HG02763 (cell line): Measurements from ENCODE around the gene GOLPH3L.
"Not testable (repeated sequence)": the region's sequence is repeated elsewhere in the genome, so short reads cannot be mapped to it uniquely, and the experiment has no call there.

ENCODE experiments used
- ATAC-seq: cut with Tn5 transposase; IDR thresholded peaks from one replicate; pipeline ENCODE4 v1.9.1; 2021; ENCODE audit warnings: mild to moderate bottlenecking, moderate library complexity; ENCODE audit not compliant: unreplicated experiment

Gene GOLPH3L

DNA sequence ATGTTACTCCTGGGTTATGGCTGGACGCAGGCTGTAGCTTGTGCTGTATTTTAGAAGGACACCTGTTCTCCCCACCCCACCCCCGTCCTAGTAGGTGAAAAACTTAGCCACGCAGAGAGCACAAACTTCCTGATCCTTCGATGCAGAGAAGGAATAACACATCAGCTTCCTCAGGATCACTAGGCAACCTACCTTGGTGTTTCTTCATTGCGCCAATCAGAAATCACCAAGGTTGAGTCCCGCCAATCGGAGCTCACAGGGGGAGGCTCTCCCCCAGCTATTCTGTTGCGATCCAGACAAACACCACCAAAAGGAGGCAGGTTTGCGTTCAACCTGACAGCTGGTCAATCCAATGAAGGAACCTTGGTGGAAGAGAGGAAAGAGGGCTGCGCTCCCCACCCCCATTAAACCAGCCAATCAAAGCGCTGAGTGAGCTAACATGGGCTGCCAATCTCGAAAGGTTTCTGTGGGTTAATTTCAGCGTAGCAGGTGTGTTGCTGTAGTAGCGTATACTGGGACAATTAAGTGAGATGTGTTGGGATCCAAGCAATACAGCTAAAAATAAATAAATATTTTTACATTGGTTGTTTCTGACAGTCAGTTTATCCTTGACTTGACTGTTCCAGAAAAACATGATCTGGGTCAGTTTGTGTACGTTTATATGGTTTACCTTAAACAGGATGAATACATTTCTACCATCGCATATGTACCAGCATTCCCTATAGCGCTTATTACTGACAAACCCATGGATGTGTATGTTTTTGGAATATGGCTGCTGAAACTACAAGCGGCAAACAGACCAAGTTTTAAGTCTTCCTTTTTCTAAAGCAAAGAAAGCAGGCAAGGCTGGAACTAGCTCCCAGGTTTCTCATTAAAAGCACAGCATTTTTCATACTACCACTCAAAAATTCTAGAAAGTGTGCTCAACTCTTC lies at the start of gene GOLPH3L:
TSS of gene GOLPH3L (minus strand) at position 160 of the 933 bp plus-strand sequence. CDS start 2,316 bp downstream, outside the sequence.
- peak; percentile 99 for ATAC-seq

DNA sequence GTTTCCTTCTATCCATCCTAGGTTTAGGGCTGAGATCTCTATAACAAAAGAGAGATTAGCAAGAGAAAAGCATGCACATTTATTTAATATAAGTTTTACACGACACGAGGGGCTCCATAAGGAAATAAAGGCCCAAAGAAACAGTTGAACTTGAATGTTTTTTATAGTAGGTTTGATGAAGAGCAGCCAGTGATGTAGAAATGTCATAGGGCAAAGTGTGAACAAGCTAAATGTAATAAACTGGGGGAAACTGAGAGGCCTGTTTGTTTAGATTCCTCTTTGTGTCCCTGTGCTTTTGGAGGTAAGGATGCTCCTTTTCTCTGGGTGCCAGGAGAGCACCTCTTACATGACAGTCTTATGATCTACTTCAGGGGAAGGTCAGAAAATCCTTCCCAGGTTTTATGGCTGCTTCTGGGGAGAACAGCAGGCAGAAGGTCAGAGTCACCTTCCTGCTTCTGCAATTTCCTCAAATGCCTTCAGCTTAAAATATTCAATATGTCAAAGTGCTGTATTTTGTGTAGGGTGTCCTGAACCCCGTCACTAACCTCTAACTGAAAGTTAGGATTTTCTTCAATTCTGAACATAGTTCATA lies 33.3 kb upstream of the GOLPH3L start:
- no peak for ATAC-seq

DNA sequence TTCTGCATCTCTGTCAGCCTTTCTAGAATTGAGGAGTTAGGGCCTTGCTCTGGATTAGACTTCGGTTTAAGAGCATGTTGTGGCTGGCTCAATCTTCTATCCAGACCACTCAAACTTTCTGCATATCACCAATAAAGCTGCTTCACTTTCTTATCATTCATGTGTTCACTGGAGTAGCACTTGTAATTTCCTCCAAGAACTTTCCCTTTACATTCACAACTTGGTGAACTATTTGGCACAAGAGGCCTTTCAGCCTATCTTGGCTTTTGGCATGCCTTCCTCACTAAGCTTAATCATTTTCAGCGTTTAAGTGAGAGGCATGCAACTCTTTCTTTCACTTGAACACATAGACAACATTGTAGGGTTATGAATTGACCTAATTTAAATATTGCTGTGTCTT lies 27.4 kb upstream of the GOLPH3L start:
- no peak for ATAC-seq

DNA sequence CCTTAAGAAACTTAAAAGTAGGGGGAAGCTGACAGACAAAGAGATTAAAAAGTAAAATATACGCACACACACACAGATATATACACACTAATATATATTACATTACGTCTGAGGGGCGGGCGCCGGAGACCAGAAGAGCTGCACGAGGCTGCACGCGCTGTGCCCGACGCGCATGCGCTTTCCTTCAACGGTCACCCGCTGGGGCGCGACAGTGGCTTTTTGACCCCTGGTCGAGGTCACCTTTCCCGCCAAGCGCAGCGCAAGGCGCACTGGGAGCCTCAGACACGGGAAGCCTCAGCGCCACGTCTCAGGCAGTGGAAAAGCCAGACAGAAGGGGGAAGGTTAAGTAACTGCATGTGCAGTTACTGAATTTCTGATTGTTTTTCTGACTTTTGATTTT lies 23.7 kb upstream of the GOLPH3L start, which contains the start of gene HORMAD1:
TSS of gene HORMAD1 (minus strand) at position 193 of the 400 bp plus-strand sequence. CDS start 1,390 bp downstream, outside the sequence.
- no peak for ATAC-seq

DNA sequence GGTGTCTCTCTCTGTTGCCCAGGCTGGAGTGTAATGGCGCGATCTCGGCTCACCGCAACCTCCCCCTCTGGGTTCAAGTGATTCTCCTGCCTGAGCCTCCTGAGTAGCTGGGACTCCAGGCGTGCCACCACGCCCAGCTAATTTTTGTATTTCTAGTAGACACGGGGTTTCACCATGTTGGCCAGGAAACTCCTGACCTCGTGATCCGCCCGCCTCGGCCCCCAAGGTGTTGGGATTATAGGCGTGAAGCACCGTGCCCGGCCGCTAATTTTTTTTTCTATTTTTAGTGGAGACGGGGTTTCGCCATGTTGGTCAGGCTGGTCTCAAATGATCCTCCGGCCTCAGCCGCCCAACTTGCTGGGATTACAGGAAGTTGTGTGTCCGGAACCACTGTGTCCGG lies 23.1 kb upstream of the GOLPH3L start:
- no peak for ATAC-seq

DNA sequence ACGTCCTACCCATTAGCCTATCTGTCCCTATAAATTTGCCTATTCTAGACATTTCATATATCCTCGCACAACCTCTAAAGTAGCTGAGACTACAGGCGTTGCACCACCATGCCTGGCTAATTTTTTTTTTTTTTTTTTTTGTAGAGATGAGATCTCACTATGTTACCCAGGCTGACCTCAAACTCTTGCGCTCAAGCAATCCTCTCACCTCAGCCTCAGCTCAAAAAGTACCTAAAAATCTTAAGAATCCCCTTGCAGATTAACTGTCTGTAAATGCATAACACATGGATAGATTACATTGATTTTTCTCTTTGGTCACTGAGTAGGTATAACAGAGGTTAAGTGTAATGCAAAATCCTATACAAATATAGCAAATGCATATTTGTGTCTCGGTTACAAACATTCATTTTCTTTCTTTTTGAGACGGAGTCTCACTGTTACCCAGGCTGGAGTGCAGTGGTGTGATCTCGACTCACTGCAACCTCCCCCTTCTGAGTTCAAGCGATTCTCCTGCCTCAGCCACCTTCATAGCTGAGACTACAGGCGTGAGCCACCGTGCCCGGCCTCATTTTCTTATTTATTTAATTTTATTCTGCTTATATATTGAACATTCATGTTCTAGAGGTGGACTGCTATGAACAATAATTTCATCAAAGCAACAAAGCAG lies 21.4 kb upstream of the GOLPH3L start:
- ATAC-seq = no peak

DNA sequence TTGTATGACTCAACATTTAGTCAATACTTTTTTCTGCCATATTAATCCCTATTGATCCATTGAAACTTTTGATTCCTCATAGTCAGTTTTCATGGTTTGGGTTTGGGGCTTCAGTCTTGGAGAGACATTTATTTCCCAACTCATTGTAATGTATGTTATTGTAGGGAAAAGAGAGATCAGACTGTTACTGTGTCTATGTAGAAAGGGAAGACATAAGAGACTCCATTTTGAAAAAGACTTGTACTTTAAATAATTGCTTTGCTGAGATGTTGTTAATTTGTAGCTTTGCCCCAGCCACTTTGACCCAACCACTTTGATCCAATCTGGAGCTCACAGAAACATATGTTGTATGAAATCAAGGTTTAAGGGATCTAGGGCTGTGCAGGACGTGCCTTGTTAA lies 12.1 kb upstream of the GOLPH3L start:
- not testable (repeated sequence) for ATAC-seq

DNA sequence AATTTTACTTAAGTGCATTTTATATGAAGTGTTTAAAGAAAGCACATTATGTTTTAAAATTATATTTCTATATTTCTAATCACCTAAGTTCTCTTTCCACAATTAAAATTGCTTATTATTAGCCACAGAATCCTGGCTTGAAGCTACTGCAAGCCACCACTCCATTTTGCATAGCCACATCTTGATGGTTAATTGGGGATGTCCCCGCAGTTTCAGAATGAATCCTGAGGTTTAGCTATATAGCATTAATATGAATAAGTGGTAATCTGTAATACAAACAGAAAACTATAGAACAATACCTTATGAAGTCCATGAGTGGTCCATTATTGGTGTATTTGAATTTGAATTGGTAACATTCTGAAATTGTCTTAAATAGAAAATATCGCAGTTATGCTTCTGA lies 11.6 kb upstream of the GOLPH3L start:
- no peak for ATAC-seq

DNA sequence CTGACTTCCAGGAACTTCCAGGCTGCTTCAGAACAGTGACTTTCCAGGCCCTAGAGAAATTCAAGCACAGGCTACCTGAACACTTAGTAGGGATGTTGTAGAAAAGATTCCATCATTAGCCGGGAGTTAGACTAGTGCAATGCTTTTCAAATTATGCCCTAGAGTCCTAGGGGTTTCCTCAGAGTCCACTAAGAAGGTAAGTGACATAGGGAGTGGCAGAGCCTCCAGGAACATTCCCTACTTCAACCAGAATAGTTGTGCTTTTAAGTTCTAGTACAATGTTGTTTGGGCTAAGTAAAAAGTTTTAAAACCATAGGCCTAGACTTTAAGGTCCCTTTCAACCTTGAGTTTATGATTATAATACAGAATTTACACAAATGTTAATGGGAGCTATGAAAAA lies 9.1 kb upstream of the GOLPH3L start:
- ATAC-seq = no peak

DNA sequence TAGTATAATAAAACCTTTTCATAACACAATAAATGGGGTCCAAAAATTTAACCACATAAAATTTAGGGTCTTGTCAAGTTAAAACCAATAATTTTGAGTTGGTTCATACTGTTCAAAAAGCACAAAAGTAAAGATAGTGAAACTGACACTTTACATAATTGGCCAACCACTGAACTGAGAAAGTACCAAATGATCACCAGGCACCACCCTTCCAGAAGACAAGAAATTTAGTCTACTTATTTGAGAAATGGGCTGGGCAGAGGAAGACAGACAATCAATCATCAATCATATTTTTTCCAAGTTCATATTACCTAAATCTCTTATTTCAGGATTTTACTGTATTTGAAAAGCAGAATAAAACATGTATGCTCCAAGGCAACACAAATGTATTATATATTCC lies 6.5 kb upstream of the GOLPH3L start:
- ATAC-seq = no peak

DNA sequence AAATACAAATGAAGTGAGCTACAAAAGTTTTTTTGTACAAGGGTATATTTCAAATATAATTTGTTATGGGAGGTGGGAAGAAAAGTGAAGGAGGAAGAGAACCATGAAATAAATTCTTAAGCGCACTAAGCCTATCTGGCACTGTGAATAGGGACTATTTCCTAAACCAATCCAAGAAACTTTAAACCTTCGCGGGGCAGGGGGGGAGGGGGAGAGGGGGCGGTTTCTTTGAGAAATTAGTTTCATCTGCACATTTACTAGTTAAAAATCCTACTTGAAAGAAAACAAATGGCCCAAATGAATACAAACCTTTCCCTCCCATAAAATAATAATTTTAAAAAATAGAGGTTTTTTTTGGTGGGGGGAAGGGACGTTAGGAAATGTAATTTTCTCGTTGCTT lies 364 bp downstream of the GOLPH3L start:
- no peak for ATAC-seq

DNA sequence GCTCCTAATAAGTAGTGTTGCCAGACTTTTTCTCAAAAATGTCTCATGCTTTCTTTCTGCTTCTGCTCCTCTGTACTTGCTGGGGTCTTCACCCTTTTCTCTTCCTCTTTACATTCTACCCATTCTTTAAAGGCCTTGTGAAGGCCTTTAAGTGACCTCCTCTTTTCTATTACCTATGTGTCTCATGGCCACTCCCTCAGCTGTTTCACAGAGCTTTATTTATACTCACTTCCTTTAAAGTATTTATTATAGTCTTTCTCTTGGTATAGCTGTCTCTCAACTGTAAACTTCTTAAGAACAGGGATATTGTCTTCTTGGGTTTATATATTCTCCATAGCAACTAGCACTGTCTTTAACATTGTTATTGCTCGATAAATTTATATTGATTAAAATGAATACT lies 792 bp downstream of the GOLPH3L start:
- ATAC-seq = no peak

DNA sequence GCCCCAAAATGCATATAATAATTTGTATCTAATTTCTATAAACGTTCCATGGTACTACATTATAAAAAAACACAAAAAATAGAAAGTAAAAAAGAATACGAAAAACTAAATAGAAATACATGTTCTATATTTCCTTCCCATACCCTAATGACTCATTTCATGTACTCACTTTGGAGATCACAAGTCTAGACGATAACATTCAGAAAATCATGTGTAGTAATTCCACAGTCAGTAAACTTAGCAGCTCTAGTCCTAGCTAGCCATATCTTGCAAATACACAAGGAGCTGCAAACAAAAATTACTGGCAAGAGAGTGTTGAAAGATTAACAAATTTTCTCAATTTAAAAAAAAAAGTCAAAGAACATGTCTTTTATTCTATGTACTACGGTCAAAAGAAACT lies 1.4 kb downstream of the GOLPH3L start:
- no peak for ATAC-seq

DNA sequence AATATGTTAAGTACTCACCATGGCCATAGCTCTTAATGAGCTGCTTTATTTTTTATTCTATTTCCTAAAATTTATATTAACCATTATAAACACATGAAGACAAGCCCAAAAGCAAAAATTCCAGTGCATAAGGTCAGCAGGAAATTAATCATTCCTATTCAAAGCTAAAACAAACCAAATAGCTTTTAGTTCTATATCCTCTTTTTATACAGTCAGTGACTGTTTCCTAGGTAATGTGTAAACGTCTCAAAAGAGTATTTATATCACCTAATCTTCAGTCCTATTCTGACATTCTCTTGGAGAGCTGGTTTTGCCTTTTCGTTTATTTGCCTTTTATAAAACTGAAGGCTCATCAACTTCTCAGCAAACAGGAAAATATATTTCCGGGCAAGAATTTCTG lies 4.2 kb downstream of the GOLPH3L start:
- ATAC-seq = no peak

DNA sequence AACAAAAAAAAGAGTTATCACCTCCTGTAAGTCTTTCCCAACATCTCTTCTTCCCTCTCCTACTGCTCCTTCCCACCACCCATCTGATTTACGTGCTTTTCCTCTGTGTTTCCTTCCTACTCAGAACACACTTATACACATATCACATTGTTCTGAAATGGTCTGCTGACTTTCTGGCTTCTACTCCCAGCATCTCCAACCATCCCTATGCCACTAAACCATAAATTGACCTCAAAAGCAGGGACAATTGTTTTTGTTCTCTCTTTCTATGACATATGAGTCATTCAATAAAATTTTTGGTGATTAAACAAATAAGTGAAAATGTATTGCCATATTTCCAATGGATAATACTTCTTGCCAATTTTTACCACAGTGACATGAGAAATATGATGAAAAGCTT lies 8.2 kb downstream of the GOLPH3L start:
- no peak for ATAC-seq

DNA sequence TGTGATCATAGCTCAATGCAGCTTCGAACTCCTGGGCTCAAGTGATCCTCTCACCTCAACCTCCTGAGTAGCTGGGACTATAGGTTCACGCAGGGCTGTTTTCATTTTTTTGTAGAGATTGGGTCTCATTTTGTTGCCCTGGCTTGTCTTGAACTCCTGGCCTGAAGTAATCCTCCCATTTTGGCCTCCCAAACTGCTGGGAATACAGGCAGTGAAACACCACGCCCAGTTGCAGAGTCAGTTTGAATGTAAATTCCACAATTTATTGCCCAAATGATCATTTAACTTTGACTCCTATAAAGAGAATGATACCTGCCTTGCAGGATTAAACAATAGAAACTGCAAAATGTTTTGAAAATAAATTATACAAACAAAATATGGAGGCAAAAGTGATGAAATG lies 10.7 kb downstream of the GOLPH3L start:
- no peak for ATAC-seq

DNA sequence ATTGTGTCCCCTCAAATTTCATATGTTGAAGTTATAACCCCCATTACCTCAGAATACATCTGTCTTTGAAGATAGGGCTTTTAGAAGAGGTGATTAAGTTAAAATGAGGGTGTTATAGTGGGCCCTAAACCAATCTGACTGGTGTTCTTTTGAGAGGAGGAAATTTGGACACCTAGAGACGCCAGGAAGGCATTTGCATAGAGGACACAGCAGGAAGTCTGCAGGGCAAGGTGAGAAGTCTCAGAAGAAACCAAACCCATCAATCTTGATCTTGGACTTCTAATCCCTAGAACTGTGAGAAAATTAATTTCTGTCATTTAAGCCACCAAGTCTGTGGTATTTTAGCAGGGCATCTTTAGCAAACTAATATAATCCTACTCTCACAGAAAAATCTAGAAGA lies 13.0 kb downstream of the GOLPH3L start:
- no peak for ATAC-seq

DNA sequence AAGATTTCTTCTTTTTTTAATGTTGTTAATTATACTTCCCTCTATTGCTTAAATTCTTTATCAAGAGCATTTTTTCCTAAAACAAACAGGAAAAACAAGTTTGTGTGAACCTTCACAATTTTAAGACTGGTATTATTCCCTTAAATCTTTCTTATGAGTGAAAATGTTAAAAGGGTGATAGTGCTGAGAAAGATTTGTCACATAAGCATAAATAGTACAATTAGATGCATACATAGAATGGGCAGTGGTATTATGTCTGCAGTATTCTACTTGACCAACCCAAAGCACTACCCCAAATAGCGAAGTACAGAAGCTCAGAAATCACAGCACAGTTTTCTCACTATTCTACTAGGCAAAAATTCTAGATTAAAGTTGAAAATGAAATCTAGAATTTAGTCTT lies 18.0 kb downstream of the GOLPH3L start:
- no peak for ATAC-seq

DNA sequence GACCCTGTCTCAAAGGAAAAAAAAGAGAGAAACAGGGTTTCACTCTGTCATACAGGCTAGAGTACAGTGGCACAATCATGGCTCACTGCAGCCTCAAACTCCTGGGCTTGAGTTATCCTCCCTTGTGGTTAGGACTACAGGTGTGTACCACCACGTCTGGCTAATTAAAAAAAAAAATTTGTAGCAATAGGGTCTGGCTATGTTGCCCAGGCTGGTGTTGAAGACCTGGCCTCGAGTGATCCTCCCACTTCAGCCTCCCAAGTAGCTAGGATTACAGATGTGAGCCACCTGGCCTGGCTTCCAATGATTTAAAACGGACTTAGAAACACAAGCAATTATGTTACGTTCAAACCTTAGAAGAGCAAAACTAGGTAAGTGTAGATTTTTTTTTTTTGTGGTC lies 22.1 kb downstream of the GOLPH3L start:
- ATAC-seq = no peak

DNA sequence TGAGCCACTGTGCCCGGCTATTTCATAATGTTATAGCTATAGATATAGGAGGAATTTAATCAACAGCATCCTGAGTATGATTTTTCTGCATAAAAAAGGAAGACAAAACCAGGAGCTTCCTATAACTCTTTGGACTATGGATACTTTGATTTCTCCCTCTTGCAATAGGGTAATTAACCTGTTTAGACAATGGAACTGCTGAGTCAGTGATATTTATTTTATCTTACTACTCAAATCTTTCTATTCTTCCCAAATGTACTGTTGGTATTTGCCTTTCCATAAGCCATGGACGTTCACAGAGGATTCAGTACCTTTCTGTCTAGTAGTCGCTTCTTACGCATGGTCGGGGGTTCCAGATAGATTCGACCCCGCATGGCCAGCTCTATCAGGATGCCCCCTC lies 33.6 kb downstream of the GOLPH3L start:
- no peak for ATAC-seq

DNA sequence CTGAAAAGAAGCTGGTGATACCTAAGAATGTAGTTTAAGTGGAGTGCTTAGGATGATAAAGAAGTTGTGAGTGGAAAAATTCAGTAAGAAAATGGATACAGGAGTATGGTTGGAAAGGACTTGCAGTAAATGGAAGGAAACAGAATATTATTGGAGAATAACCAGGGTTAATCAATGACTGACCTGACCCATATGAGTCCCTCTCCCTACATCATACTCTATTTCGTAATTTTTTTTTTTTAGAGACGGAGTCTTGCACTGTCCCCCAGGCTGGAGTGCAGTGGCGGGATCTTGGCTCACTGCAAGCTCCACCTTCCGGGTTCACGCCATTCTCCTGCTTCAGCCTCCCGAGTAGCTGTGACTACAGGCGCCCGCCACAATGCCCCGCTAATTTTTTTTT lies 34.1 kb downstream of the GOLPH3L start:
- ATAC-seq = no peak

DNA sequence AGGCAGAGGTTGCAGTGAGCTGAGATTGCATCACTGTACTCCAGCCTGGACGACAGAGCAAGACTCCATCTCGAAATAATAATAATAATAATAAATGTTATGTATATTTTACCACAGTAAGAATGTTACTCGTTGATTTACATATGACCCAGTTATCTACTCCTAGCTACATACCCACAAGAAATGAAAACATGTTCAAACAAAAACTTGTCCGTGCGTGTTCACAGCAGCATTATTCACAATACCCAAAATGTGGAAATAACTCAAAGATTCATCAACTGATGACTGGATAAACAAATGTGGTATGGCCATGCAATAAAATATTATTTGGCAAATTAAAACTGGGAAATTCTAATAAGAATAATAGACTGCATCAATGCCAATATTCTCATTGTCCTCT lies 35.8 kb downstream of the GOLPH3L start:
- ATAC-seq = no peak
